Measurements from ENCODE around the gene ALAS2.

The ALAS2 gene

GRCh38 chrX:55006827-55007621 lies 23.8 kb downstream of the ALAS2 start:
- TF ChIP-seq, protein P1, sequence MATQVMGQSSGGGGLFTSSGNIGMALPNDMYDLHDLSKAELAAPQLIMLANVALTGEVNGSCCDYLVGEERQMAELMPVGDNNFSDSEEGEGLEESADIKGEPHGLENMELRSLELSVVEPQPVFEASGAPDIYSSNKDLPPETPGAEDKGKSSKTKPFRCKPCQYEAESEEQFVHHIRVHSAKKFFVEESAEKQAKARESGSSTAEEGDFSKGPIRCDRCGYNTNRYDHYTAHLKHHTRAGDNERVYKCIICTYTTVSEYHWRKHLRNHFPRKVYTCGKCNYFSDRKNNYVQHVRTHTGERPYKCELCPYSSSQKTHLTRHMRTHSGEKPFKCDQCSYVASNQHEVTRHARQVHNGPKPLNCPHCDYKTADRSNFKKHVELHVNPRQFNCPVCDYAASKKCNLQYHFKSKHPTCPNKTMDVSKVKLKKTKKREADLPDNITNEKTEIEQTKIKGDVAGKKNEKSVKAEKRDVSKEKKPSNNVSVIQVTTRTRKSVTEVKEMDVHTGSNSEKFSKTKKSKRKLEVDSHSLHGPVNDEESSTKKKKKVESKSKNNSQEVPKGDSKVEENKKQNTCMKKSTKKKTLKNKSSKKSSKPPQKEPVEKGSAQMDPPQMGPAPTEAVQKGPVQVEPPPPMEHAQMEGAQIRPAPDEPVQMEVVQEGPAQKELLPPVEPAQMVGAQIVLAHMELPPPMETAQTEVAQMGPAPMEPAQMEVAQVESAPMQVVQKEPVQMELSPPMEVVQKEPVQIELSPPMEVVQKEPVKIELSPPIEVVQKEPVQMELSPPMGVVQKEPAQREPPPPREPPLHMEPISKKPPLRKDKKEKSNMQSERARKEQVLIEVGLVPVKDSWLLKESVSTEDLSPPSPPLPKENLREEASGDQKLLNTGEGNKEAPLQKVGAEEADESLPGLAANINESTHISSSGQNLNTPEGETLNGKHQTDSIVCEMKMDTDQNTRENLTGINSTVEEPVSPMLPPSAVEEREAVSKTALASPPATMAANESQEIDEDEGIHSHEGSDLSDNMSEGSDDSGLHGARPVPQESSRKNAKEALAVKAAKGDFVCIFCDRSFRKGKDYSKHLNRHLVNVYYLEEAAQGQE (IDR thresholded peaks at IDR 0.05; ENCODE audit: insufficient read depth in 1 of 2, low read depth in 2 of 2, low read length in 2 of 2): no peak
- no peak for TF ChIP-seq POLR2AphosphoS5 (IDR thresholded peaks at IDR 0.05; ENCODE audit: low read depth, low read length)
- no peak for TF ChIP-seq FOXP2 (optimal IDR thresholded peaks at IDR 0.05; ENCODE audit: borderline replicate concordance, extremely low read depth, extremely low read length, insufficient read depth)
- TF ChIP-seq TAF1 (IDR thresholded peaks at IDR 0.05; ENCODE audit: borderline replicate concordance, insufficient read depth, low read length): no peak
- TF ChIP-seq SIN3A (IDR thresholded peaks at IDR 0.05; ENCODE audit: borderline replicate concordance, insufficient read depth, low read length): no peak

DNA sequence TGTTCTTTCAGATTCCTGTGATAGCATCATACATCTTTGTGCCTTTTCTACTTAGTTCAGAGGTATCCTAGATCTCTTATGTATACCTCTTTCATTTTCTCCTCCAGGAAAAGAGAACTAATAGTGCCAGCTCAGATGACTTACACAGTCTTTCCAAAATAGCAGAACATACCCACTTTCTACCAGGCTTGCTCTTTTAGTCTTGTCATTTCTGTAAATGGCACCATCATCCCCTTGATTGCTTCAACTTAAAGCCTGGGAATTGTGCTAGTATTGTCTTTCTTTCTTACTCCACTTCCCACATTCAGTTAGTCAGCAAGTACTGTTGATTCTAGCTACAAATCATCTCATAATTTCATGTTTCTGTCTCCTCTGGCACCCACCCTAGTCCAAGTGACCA lies 25.5 kb downstream of the ALAS2 start:
- TF ChIP-seq SIN3A (IDR thresholded peaks at IDR 0.05; ENCODE audit: borderline replicate concordance, insufficient read depth, low read length) (no peak), TAF1 (IDR thresholded peaks at IDR 0.05; ENCODE audit: borderline replicate concordance, insufficient read depth, low read length) (no peak), FOXP2 (optimal IDR thresholded peaks at IDR 0.05; ENCODE audit: borderline replicate concordance, extremely low read depth, extremely low read length, insufficient read depth) (no peak), POLR2AphosphoS5 (IDR thresholded peaks at IDR 0.05; ENCODE audit: low read depth, low read length) (no peak)
- TF ChIP-seq, protein P1 (IDR thresholded peaks at IDR 0.05; ENCODE audit: insufficient read depth in 1 of 2, low read depth in 2 of 2, low read length in 2 of 2): no peak

- TF ChIP-seq SIN3A (IDR thresholded peaks at IDR 0.05; ENCODE audit: borderline replicate concordance, insufficient read depth, low read length) (no peak), POLR2AphosphoS5 (IDR thresholded peaks at IDR 0.05; ENCODE audit: low read depth, low read length) (no peak), TAF1 (IDR thresholded peaks at IDR 0.05; ENCODE audit: borderline replicate concordance, insufficient read depth, low read length) (no peak), FOXP2 (optimal IDR thresholded peaks at IDR 0.05; ENCODE audit: borderline replicate concordance, extremely low read depth, extremely low read length, insufficient read depth) (no peak)
- TF ChIP-seq, protein P1 (IDR thresholded peaks at IDR 0.05; ENCODE audit: insufficient read depth in 1 of 2, low read depth in 2 of 2, low read length in 2 of 2): no peak
Measured at GRCh38 chrX:55004231-55004630, 26.5 kb downstream of the ALAS2 start.

GRCh38 chrX:54999717-55000598 lies 30.8 kb downstream of the ALAS2 start, which contains the start of gene APEX2:
Gene APEX2, plus strand, starts transcription at chrX:55000363. Its CDS starts 60 bp downstream, at chrX:55000423.
- TF ChIP-seq SIN3A (IDR thresholded peaks at IDR 0.05; ENCODE audit: borderline replicate concordance, insufficient read depth, low read length) (no peak), POLR2AphosphoS5 (IDR thresholded peaks at IDR 0.05; ENCODE audit: low read depth, low read length) (peak; percentile 74), TAF1 (IDR thresholded peaks at IDR 0.05; ENCODE audit: borderline replicate concordance, insufficient read depth, low read length) (peak; percentile 74; the same call in 1 of the 2 replicates), FOXP2 (optimal IDR thresholded peaks at IDR 0.05; ENCODE audit: borderline replicate concordance, extremely low read depth, extremely low read length, insufficient read depth) (peak; percentile 42)
- TF ChIP-seq, protein P1 (IDR thresholded peaks at IDR 0.05; ENCODE audit: insufficient read depth in 1 of 2, low read depth in 2 of 2, low read length in 2 of 2): 0 out of 4 replicates have a peak, but pooled peaks of 1 of the 2 experiments have one; percentile 14

Data from PFSK-1 (cell line).